AG09309 (cell line): ENCODE measurements around the gene PLD3.
A peak's percentile ranks its signal among the peaks of the same experiment; 100 is the strongest.
"Not testable (repeated sequence)": the region's sequence is repeated elsewhere in the genome, so short reads cannot be mapped to it uniquely, and the experiment has no call there.

Experiments
- DNase-seq: peaks from one replicate; pipeline ENCODE4 v3.0.0-alpha.2; 2010; ENCODE audit warnings: low read depth
- H3K4me3 ChIP-seq: 2 replicates; pipeline ENCODE4 v1.5.1; 2011; ENCODE audit warnings: mild to moderate bottlenecking, low read depth, low read length, moderate library complexity; ENCODE audit not compliant: control insufficient read depth
- TF ChIP-seq, protein P1 (sequence below): IDR thresholded peaks from 2 replicates; pipeline ENCODE4 v1.5.1; 2011; ENCODE audit warnings: mild to moderate bottlenecking, low read depth, low read length, inconsistent platforms; ENCODE audit not compliant: insufficient read depth, control insufficient read depth; ENCODE audit errors: missing control alignments

PLD3 gene

DNA sequence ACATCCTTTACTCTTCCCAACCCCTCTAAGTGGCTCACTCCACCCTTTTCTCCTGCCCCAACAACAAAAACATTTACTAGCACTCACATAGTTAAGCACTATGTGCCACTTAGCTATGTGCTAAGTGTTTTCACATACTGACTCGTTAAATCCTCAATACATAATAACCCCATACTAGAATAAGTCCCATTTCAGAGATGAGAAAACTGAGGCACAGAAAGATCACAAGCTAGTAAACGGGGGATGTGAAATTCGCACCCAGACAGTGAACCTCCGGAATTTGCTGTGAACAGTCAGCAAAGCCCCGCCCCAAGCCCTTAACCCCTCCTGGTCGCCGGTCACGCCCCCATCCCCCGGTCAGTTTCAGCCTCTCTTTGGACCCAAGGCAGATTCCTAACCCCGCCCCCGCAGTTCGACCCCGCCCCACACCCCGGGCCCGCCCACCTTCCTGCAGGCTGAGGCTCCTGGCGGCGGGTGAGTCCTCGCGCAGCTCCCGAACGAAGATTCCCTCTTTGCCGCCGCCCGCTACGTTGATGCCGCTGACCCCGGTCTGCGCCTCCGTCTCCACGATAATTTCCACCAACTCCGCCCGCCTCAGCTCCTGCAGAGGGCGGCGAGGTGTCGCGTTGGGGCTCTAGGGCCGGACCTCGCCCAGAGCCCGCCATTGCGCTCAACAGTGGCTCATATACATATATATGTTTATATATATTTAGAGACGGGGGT, 54.9 kb downstream of the PLD3 start:
- DNase-seq = peak; percentile 40
- TF ChIP-seq, protein P1, sequence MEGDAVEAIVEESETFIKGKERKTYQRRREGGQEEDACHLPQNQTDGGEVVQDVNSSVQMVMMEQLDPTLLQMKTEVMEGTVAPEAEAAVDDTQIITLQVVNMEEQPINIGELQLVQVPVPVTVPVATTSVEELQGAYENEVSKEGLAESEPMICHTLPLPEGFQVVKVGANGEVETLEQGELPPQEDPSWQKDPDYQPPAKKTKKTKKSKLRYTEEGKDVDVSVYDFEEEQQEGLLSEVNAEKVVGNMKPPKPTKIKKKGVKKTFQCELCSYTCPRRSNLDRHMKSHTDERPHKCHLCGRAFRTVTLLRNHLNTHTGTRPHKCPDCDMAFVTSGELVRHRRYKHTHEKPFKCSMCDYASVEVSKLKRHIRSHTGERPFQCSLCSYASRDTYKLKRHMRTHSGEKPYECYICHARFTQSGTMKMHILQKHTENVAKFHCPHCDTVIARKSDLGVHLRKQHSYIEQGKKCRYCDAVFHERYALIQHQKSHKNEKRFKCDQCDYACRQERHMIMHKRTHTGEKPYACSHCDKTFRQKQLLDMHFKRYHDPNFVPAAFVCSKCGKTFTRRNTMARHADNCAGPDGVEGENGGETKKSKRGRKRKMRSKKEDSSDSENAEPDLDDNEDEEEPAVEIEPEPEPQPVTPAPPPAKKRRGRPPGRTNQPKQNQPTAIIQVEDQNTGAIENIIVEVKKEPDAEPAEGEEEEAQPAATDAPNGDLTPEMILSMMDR = no peak
- peak overlapping the region; percentile 71 for H3K4me3 ChIP-seq

GRCh38 chr19:40407714-40408597, 59.5 kb downstream of the PLD3 start:
- no peak overlapping the region for H3K4me3 ChIP-seq
- no peak for DNase-seq
- TF ChIP-seq, protein P1 = no peak

DNA sequence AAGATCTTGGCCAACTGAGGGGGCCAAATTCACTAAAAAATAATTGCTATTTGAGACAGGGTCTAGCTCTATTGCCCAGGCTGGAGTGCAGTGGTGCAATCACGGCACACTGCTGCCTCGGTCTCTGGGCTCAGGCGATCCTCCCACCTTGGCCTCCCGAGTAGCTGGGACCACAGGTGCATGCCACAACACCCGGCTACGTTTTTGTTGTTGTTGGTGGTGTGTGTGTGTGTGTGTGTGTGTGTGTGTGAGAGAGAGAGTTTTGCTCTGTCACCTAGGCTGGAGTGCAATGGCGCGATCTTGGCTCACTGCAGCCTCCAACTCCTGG, 60.1 kb downstream of the PLD3 start:
- DNase-seq, H3K4me3 ChIP-seq: not testable (repeated sequence)

- H3K4me3 ChIP-seq = no peak overlapping the region
- TF ChIP-seq, protein P1 = no peak
Measured at GRCh38 chr19:40410030-40410389, 61.5 kb downstream of the PLD3 start.

DNA sequence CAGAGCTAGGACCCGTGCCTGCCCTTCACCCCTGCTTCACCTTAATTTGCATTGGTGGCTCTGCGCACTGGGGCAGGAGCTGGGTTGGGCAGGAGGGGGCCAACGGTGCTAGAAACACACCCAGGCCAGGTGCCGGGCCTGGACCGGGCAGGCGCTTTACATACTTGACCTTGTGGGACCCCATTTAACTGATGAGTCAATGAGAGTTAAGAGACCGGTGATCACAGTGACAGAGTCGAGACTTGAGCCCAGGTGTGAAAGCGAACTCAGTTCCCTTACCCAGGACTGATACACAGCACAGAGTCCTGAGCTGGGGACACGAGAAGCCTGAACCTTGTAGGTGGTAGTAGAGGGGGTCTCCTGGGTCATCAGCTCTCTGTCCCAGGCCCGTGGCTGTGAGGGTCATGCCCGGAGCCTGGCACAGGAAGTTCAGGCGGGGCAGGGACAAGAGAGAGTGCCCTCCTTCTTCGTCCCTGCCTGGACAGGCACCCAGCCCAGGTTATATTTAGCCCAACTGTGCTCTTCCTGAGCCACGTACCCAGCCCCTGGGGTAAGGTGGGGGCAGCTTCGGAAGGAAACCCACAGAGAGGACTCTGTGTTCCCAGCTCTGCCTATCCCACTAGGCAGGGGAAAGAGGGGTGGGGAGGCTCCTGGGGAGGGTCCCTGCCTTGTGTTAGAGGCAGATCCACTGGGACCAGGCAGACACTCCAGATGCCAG, 62.8 kb downstream of the PLD3 start:
- no peak for DNase-seq
- TF ChIP-seq, protein P1 = no peak

More at GRCh38 chr19:40410030-40410389, 61.5 kb downstream of the PLD3 start:
- DNase-seq = no peak

DNA sequence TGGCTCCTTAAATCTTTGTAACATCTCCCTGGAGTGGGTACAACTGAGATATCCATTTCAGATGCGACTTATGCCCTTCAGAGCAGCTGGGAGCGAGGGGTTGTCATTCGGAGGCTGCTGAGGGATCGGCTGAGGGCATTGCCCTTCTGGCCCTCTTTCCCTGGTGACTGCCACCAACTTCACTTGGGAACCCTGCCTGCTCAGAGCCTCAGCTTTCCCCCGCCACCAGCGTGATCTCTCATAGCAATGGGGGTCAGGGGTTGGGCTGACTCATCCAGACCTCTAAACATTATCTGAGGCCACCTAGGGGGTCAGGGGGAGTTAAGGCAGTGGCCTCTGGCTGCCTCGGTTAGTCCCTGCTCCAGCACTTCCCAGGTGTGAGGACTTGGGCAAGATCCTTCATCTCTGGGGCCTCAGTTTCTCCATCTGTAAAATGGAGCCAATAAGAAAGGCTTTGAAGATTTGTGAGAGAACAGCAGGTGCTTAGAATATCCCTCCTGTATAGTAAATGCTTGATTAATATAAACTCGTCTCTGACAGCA, 63.5 kb downstream of the PLD3 start:
- H3K4me3 ChIP-seq = no peak overlapping the region
- TF ChIP-seq, protein P1 = no peak
- no peak for DNase-seq

More for the DNA sequence above, 62.8 kb downstream of the PLD3 start:
- no peak overlapping the region for H3K4me3 ChIP-seq
